Nephron progenitor cell (in vitro differentiated cells): ENCODE data around the gene DPP6.
"Not testable (repeated sequence)": the region's sequence is repeated elsewhere in the genome, so short reads cannot be mapped to it uniquely, and the experiment has no call there.

Source experiments
- DNase-seq: peaks from one replicate; pipeline ENCODE4 v3.0.0; 2021
- H3K27ac Mint-ChIP-seq: 2 replicates; pipeline ENCODE4 v1.8.0; 2021; ENCODE audit warnings: mild to moderate bottlenecking, moderate library complexity, mixed read lengths
- H3K27me3 Mint-ChIP-seq: 2 replicates; pipeline ENCODE4 v1.8.0; 2021; ENCODE audit warnings: mild to moderate bottlenecking, low read depth, mixed read lengths; ENCODE audit not compliant: poor library complexity
- H3K36me3 Mint-ChIP-seq: 2 replicates; pipeline ENCODE4 v1.8.0; 2021; ENCODE audit warnings: low read depth, mixed read lengths
- H3K4me1 Mint-ChIP-seq: 2 replicates; pipeline ENCODE4 v1.8.0; 2021; ENCODE audit warnings: mixed read lengths
- H3K4me3 Mint-ChIP-seq: 2 replicates; pipeline ENCODE4 v1.8.0; 2021; ENCODE audit warnings: mild to moderate bottlenecking, moderate library complexity, mixed read lengths
- H3K9me3 Mint-ChIP-seq: 2 replicates; pipeline ENCODE4 v1.8.0; 2021; ENCODE audit warnings: mild to moderate bottlenecking, moderate library complexity, mixed read lengths

The DPP6 gene

DNA sequence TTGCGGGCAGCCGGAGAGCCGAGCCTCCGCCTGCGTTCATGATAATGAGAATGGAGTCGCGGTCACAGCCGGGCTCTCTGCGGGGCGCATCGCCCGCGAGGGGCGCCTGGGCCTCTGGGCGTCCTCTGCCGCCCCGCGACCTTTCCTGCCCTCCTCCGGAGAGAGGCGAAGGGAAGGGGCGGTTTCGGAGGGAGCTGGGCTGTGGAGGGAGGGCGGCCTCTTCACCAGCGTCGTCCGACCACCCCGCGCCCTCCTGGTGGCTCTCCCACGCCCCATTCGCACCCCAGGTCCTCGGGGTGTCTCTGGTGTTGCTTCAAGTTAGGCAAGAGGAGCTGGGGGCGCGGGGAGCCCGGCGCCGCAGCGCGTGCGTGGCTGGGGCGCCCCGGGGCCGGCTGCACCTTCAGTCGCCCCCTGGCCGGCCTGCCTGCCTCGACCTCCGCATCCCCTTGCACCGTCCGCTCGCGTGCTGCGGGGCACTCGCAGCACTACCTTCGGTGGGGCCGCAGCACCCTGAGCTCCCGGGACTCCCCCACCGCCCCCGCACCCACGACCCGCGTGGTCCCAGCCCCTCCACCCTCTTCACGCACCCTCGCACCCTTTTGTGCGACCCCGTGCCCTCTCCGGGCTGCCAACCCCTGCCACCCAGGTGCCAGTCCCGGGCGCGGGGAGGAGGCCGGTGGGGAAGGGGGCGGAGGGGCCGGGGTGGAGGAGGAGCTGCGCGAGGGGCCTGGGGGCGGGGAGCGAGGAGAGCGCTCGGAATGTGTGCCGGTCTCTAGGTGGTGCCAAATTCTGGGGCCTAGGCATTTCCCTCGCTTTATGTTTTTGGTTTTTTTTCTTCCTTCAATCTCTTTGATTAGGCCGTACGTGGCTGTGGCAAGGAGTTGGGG is at the start of gene DPP6:
DPP6 (plus strand) TSS at position 756 of the 887 bp plus-strand sequence.
- H3K4me3 Mint-ChIP-seq: peak within 1 kb of the TSS; percentile 81
- peaks cover 21% of the 10 kb centered on the region for H3K27me3 Mint-ChIP-seq
- not testable (repeated sequence) for H3K4me1 Mint-ChIP-seq, H3K36me3 Mint-ChIP-seq, H3K9me3 Mint-ChIP-seq, H3K27ac Mint-ChIP-seq
- DNase-seq: peak; percentile 36

DNA sequence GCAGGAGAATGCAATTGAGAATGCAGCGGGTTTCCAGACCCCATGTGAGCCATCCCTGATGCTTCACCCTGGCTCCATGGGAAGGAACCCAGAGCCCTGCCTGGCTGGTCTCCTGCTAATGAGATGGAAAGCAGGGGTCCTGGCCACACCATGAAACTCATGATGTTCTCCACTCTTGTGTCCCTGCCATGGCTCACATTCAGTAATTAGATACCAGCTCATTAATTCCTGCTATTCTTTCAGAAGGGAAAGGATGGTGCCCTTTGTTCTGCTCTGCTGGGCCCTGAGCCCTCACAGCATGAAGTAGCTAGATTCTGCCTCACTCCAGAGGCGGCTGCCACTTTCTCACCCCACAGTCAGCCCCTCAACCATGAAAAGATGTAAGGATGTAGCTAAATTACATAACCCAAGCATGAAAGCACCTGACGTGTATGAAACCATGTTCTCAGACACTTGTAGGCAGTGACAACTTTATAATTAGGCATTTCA is 42.7 kb upstream of the DPP6 start:
- peaks cover 26% of the 10 kb centered on the region for H3K9me3 Mint-ChIP-seq
- not testable (repeated sequence) for H3K4me1 Mint-ChIP-seq, DNase-seq, H3K27ac Mint-ChIP-seq, H3K36me3 Mint-ChIP-seq, H3K27me3 Mint-ChIP-seq, H3K4me3 Mint-ChIP-seq

DNA sequence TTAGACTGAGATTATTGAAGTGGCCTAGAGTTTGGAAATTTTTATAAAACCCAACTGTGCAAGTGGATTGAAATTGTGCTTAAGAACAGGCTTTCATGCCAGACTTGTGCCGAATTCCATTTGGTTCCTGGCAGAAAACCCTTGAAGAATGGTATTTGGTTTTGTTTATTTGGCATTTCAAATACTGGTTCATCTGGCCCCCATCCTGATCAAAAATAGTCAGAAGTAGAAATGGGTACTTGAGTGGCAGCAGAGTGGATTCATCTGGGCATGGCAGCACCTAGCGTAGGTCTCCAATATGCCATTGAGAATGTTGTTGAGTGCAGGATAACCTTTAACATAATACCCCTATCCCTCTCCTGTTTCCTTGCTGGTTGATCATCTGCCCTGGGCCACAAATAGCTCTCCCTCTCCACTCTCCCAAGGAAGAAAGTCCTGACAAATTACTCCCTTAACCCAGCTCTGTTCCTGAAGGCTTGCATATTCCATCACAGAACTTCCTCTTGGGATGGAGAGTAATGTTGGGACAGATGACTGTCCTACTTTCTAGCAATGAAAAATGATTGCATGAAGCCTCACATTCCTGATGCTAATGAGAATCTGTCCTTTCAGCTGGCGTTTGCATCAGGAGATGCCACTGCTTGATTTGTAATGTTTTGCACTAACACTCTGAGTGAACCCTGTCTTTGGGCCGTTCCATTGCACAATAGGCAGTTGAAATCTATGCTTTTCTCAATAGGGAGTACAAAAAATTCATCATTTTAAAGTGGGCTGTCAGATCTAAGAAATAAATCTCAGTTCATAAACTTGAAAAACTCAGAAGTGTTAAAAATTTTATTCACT is 41.3 kb upstream of the DPP6 start:
- not testable (repeated sequence) for DNase-seq, H3K4me1 Mint-ChIP-seq, H3K27me3 Mint-ChIP-seq, H3K27ac Mint-ChIP-seq, H3K4me3 Mint-ChIP-seq, H3K36me3 Mint-ChIP-seq
- H3K9me3 Mint-ChIP-seq: peaks cover 41% of the 10 kb centered on the region

DNA sequence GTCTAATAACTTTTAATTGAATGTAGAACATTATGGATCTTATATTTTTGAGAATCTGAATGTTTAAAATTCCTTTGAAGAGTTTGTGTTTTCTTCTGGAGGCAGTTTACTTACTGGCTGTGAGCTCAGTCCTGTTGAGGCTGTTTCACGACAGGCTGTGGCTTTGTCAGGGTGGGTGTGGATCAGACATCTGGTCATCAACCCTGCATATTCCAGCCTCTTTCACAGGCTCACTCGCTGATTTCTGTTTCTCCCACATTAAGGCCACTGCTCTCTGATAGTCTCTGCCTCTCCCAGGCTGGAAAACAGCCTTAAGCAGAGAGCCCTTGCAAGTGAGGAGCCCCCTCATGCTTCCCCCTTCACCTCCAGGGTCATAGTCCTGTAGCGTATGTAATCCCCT is 39.4 kb upstream of the DPP6 start:
- H3K9me3 Mint-ChIP-seq: peaks cover 45% of the 10 kb centered on the region
- H3K27ac Mint-ChIP-seq, H3K4me1 Mint-ChIP-seq, DNase-seq, H3K4me3 Mint-ChIP-seq, H3K27me3 Mint-ChIP-seq, H3K36me3 Mint-ChIP-seq: not testable (repeated sequence)

DNA sequence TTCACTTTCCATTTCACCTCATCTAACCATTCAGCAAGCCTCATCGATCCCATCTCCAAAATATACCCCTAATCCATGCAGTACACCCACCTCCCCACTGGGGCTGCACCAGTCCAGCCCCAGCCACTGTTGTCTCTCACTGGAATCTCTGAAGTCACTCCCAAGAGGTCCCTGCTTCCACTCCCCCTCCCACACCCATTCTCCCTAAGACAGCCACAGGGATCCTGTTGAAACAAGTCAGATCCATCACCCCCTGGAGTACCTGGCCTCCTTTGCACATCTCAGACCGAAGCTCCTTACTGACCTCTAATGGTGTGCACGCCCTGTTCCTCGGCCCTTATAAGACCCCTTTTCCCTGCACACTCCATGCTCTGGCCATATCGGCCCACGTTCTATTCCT is 36.6 kb upstream of the DPP6 start:
- H3K27me3 Mint-ChIP-seq: not testable (repeated sequence)

DNA sequence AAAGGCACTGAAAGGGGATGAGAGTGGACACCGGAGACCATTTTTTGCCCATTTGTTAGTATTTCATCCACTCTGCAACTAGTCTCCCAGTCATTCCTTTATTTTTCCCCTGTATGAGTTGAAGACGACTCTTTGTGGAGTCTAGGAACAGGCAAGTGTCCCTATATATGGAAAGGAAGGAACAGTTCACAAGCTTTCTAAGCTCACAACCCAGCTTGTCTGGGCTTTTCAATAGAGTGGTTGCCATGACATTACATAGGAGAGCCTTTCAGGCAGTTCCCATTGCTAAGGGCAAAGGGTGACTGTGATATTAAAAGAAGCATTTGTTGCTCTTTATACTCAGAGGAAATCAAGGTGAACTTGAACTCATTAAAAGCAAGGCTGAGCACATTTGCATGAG is 33.8 kb upstream of the DPP6 start:
- H3K4me3 Mint-ChIP-seq, DNase-seq, H3K4me1 Mint-ChIP-seq, H3K27me3 Mint-ChIP-seq, H3K27ac Mint-ChIP-seq, H3K36me3 Mint-ChIP-seq: not testable (repeated sequence)
- peaks cover 47% of the 10 kb centered on the region for H3K9me3 Mint-ChIP-seq

More for the DNA sequence above, 36.6 kb upstream of the DPP6 start:
- not testable (repeated sequence) for H3K36me3 Mint-ChIP-seq, DNase-seq, H3K4me1 Mint-ChIP-seq, H3K27ac Mint-ChIP-seq, H3K4me3 Mint-ChIP-seq
- peaks cover 43% of the 10 kb centered on the region for H3K9me3 Mint-ChIP-seq

DNA sequence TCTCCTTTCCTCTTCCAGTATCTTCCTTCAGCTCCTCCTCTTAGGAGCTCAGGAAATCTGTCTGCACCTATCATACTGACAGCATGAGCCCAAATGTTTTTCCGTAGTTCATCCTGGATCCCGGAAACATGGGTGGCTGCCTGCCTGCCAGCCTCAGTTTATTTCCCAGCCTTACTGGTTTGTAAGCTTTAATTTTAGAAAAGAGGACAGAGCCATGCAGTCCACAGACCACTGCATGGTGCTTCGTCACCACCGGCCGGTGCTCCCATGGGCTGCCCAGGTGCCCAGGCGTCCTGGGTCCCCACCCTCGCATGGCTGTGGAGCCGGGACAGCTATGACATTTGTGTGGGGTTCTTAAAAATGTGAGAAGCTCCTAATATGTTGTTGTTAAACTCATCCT is 24.4 kb upstream of the DPP6 start:
- H3K27me3 Mint-ChIP-seq: peaks cover 11% of the 10 kb centered on the region
- not testable (repeated sequence) for H3K27ac Mint-ChIP-seq, H3K4me1 Mint-ChIP-seq, H3K36me3 Mint-ChIP-seq, H3K4me3 Mint-ChIP-seq, DNase-seq
- H3K9me3 Mint-ChIP-seq: peaks cover 19% of the 10 kb centered on the region

DNA sequence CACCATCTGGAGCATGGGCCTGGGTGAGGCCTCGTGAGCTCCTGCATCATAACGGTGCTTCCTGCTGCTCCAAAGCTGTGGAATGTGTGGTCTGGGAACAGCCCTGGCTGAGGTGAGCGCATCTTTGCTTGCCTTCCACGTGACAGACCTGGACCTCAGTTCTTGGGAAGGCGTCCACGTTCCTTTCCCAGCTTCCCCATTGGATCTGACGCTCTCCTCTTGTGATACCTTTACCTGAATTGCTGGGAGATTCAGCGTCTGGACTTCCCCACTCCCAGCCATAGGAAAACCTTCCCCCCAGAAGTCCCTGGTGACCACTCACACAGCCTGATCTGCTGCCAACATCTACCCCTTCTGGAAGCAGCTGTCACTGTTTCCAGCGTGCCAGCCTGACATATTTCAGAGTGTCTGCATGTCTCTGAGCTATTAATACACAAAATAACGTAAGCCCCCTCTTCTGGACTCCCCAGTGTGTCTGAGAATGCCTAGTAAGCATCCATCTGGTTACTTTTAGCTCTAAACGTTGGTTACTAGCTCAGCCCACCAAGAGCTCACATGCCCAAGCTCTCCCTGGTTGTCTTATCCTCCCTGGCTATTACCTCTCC is 21.6 kb upstream of the DPP6 start:
- Mint-ChIP-seq H3K9me3 (peaks cover 22% of the 10 kb centered on the region), H3K27me3 (peaks cover 11% of the 10 kb centered on the region)
- H3K36me3 Mint-ChIP-seq, H3K4me1 Mint-ChIP-seq, H3K4me3 Mint-ChIP-seq, H3K27ac Mint-ChIP-seq, DNase-seq: not testable (repeated sequence)

DNA sequence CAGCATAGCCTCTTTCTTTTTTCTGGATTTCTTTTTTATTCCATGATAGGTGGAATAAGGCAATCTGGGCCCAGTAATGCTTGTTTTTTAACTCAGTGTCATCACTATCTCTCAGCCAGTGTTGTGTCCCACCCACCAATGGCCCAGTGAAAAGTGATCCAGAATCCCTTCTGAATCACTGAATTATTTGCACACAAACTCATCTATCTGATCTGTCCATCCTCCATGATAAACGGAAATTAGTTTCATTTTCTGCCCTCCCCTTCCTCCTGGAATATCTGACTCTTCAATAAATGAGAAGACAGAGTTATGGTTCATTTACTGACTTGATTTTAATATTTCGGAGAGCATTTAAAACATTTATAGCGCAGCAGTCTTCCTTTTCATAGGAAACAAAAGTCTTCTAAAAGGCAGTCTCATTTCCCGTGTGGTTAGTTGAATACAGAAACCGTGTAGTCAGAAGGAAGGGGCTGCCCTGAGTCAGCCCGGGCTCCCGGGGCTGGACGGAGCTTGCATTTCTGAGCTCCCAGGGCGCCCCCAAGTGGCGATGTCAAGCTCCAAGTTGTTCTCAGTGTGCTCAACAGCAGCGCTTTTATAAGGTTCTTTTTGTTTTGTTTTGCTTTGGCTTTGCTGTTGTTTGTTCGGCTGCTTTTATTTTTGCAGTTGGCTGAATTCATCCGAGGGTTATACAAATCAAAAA is 12.6 kb upstream of the DPP6 start:
- H3K9me3 Mint-ChIP-seq, H3K27me3 Mint-ChIP-seq, H3K4me1 Mint-ChIP-seq, DNase-seq, H3K36me3 Mint-ChIP-seq, H3K27ac Mint-ChIP-seq, H3K4me3 Mint-ChIP-seq: not testable (repeated sequence)

DNA sequence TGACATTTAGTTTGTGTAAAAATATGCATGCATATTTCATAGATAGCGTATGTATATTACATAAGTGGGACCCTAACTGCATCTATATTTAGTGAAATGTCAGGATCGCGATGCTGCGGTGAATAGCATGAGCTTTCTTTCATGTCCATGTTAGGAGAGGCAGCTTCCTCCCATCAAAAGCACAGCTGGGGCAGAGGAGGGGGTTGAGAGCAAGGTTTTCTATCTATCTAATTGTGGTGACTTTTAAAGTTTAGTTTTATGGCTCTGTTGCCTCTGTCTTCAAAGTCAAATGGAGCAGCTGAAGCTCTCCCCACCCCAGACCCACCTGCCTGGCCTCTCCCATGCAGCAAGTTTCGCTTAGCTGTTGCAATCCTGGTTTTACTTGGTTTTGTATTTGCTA is 1.8 kb upstream of the DPP6 start:
- H3K4me3 Mint-ChIP-seq, H3K36me3 Mint-ChIP-seq, DNase-seq, H3K9me3 Mint-ChIP-seq, H3K27ac Mint-ChIP-seq, H3K4me1 Mint-ChIP-seq: not testable (repeated sequence)
- peaks cover 21% of the 10 kb centered on the region for H3K27me3 Mint-ChIP-seq

DNA sequence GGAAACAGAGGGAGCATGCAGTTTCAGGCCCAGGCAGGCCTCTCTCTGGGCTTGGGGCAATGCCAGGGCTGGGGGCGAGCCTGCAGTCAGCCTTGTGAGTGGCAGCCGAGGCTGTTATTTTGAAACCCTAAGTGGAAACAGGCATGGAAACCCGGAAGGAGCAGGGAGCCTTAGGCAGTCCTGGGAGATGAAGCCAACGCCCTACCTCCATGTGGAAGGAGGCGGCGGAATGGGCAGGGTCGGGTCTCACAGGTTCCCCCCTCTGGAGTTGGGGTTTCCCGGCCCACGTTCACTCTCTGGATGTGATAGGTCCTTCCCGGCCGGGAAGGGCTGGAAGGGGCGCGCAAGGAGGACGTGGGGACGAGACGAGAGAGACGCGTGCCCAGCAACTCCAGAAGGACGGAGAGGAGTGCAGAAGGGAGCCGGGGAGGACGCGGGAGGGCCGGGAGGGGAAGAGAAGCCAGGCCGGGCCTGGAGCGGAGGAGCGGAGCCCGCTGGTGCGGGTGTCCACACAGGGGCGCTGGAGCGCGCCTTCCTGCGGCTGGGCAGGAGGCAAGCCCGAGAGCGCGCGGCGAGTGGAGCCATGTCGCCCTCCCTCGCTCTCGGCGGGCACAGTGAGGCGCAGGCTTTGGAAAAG is 1.1 kb upstream of the DPP6 start:
- H3K4me1 Mint-ChIP-seq, H3K27ac Mint-ChIP-seq, H3K36me3 Mint-ChIP-seq, H3K9me3 Mint-ChIP-seq: not testable (repeated sequence)
- DNase-seq: peak; percentile 41
- Mint-ChIP-seq H3K27me3 (peaks cover 21% of the 10 kb centered on the region), H3K4me3 (peak overlapping the region; percentile 70)

DNA sequence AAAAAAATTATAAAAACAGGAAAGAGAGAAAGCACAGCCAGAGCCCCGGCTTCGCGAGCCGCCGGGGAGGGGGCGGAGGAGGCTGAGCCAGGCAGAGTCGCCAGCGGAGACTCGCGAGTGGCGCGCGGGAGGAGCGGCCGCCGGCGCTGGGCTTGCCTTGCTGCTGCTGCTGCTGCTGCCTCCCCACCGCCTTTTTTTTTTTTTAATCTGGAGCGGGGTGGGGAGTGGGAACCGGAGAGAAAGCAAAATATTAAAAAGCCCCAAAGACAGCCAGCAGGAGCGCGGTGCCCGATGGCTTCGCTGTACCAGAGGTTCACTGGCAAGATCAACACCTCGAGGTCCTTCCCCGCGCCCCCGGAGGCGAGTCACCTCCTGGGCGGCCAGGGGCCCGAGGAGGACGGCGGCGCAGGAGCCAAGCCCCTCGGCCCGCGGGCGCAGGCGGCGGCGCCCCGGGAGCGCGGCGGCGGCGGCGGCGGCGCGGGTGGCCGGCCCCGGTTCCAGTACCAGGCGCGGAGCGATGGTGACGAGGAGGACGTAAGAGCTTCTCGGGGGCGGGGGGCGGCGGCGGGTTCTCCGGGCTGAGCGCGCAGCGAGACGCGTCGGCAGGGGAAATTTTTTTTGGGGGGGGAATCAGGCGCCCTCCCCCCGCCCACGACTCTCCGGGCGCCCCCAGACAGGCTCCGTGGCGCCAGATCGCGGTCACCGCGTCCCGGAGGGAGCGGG is 493 bp downstream of the DPP6 start:
- H3K27me3 Mint-ChIP-seq: peaks cover 21% of the 10 kb centered on the region

More for the DNA sequence above, 493 bp downstream of the DPP6 start:
- H3K4me3 Mint-ChIP-seq: peak overlapping the region; percentile 76
- H3K9me3 Mint-ChIP-seq, H3K36me3 Mint-ChIP-seq, H3K4me1 Mint-ChIP-seq, H3K27ac Mint-ChIP-seq: not testable (repeated sequence)
- DNase-seq: peak; percentile 51
